Suppressor macrophage treated with lipopolysaccharide for 1 hour (primary cell): Measurements from ENCODE around the gene SFMBT2.
"Not testable (repeated sequence)": the region's sequence is repeated elsewhere in the genome, so short reads cannot be mapped to it uniquely, and the experiment has no call there.

Source experiments
- DNase-seq, 3 donors: peaks; one replicate each; pipeline ENCODE4 v3.0.0-alpha.2; 2020 to 2022

SFMBT2 gene

GRCh38 chr10:7209458-7209857 lies 201.4 kb downstream of the SFMBT2 start:
- no peak for DNase-seq

GRCh38 chr10:7206412-7207100 lies 204.3 kb downstream of the SFMBT2 start:
- peak; percentile 67 to 86 (median 84) for DNase-seq

GRCh38 chr10:7205656-7206055 lies 205.2 kb downstream of the SFMBT2 start:
- no peak for DNase-seq

GRCh38 chr10:7202793-7203355 lies 208.0 kb downstream of the SFMBT2 start:
- no peak for DNase-seq

GRCh38 chr10:7199152-7199760 lies 211.6 kb downstream of the SFMBT2 start:
- peak in 1 of 3 donors; percentile 30 for DNase-seq

GRCh38 chr10:7196284-7196683 lies 214.6 kb downstream of the SFMBT2 start:
- no peak for DNase-seq

GRCh38 chr10:7195118-7195517 lies 215.7 kb downstream of the SFMBT2 start:
- no peak for DNase-seq

GRCh38 chr10:7194571-7194970 lies 216.3 kb downstream of the SFMBT2 start:
- no peak for DNase-seq

- no peak for DNase-seq
These were observed 217.5 kb downstream of the SFMBT2 start for GRCh38 chr10:7193369-7193768.

- peak; percentile 21 to 36 (median 35) for DNase-seq
These were observed 217.9 kb downstream of the SFMBT2 start for GRCh38 chr10:7192831-7193361.

- no peak for DNase-seq
These were observed 218.8 kb downstream of the SFMBT2 start for GRCh38 chr10:7192061-7192460.

GRCh38 chr10:7190772-7191171 lies 220.1 kb downstream of the SFMBT2 start:
- DNase-seq, result peak in 2 of 3 donors; percentile 27 to 30

- no peak for DNase-seq
These were observed 220.9 kb downstream of the SFMBT2 start for GRCh38 chr10:7189909-7190308.

GRCh38 chr10:7188456-7189050 lies 222.3 kb downstream of the SFMBT2 start:
- peak; percentile 68 to 86 (median 80) for DNase-seq

- DNase-seq, result peak; percentile 76 to 91 (median 85)
These were observed 224.3 kb downstream of the SFMBT2 start for GRCh38 chr10:7186387-7187018.

- DNase-seq, result peak; percentile 68 to 85 (median 85)
These were observed 225.5 kb downstream of the SFMBT2 start for GRCh38 chr10:7185367-7185690.

- peak; percentile 87 to 97 (median 95) for DNase-seq
These were observed 226.0 kb downstream of the SFMBT2 start for GRCh38 chr10:7184660-7185366.

- peak; percentile 63 to 81 (median 65) for DNase-seq
These were observed 226.7 kb downstream of the SFMBT2 start for GRCh38 chr10:7184116-7184515.

- not testable (repeated sequence) for DNase-seq
These were observed 228.5 kb downstream of the SFMBT2 start for GRCh38 chr10:7182327-7182726.

GRCh38 chr10:7181420-7181819 lies 229.4 kb downstream of the SFMBT2 start:
- DNase-seq, result peak in 1 of 3 donors; percentile 41

GRCh38 chr10:7179536-7179935 lies 231.3 kb downstream of the SFMBT2 start:
- no peak for DNase-seq

- DNase-seq, result no peak
These were observed 236.9 kb downstream of the SFMBT2 start for GRCh38 chr10:7173948-7174347.
